ENCODE measurements around the gene SPNS3.

The SPNS3 gene

GRCh38 chr17:4514206-4514605, 80.5 kb downstream of the SPNS3 start:
- in situ Hi-C loops (cut with MboI; ENCODE audit: low sequenced_read_pairs, unreplicated experiment), result no loop called here
- no peak for DNase-seq (ENCODE audit: low spot score)
- TF ChIP-seq CTCF (IDR thresholded peaks at IDR 0.05; ENCODE audit: borderline replicate concordance, control extremely low read depth, extremely low read depth, insufficient read depth, missing control alignments), result no peak

- in situ Hi-C loops (cut with MboI; ENCODE audit: low sequenced_read_pairs, unreplicated experiment), result no loop called here
- DNase-seq (ENCODE audit: low spot score), result no peak
- no peak for TF ChIP-seq CTCF (IDR thresholded peaks at IDR 0.05; ENCODE audit: borderline replicate concordance, control extremely low read depth, extremely low read depth, insufficient read depth, missing control alignments)
Observed at GRCh38 chr17:4514779-4515178, 81.0 kb downstream of the SPNS3 start.

GRCh38 chr17:4515501-4515900, 81.8 kb downstream of the SPNS3 start:
- no peak for DNase-seq (ENCODE audit: low spot score)
- TF ChIP-seq CTCF (IDR thresholded peaks at IDR 0.05; ENCODE audit: borderline replicate concordance, control extremely low read depth, extremely low read depth, insufficient read depth, missing control alignments), result no peak
- in situ Hi-C loops (cut with MboI; ENCODE audit: low sequenced_read_pairs, unreplicated experiment), result no loop called here

GRCh38 chr17:4516735-4517134, 83.0 kb downstream of the SPNS3 start:
- in situ Hi-C loops (cut with MboI; ENCODE audit: low sequenced_read_pairs, unreplicated experiment), result no loop called here
- no peak for DNase-seq (ENCODE audit: low spot score)
- TF ChIP-seq CTCF (IDR thresholded peaks at IDR 0.05; ENCODE audit: borderline replicate concordance, control extremely low read depth, extremely low read depth, insufficient read depth, missing control alignments), result no peak

- no peak for TF ChIP-seq CTCF (IDR thresholded peaks at IDR 0.05; ENCODE audit: borderline replicate concordance, control extremely low read depth, extremely low read depth, insufficient read depth, missing control alignments)
- no peak for DNase-seq (ENCODE audit: low spot score)
- in situ Hi-C loops (cut with MboI; ENCODE audit: low sequenced_read_pairs, unreplicated experiment), result no loop called here
Observed at GRCh38 chr17:4518901-4519300, 85.2 kb downstream of the SPNS3 start.

- no peak for DNase-seq (ENCODE audit: low spot score)
- no peak for TF ChIP-seq CTCF (IDR thresholded peaks at IDR 0.05; ENCODE audit: borderline replicate concordance, control extremely low read depth, extremely low read depth, insufficient read depth, missing control alignments)
- in situ Hi-C loops (cut with MboI; ENCODE audit: low sequenced_read_pairs, unreplicated experiment), result no loop called here
Observed at GRCh38 chr17:4519361-4519788, 85.6 kb downstream of the SPNS3 start.

Measured in GM13976 (cell line).